ENCODE results near the gene ZNF385B.

ZNF385B gene

DNA sequence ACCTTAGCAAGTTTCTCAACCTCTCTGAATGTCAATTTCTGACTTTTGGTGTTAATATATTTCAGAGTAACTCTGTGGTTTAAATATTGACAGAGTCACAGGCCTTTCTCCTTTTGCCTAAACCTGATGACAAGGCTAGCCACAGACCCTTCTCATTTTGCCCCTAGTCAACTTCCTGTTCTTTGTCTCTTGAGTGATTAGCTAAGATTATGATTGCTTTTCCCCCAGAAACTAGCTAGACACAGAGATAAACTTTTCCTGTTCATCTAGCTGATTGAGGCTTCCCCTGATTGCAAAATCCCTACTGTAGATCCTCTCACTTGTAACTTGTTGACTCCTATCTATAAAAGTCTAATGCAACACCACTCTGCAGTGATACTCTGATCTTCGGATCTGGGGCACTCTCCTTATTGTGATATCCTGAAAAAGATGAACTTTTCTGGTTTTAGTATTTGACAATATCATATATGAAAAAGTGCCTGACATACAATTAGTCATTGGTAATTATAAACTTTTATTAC lies 241.4 kb downstream of the ZNF385B start:
- no peak for DNase-seq

DNA sequence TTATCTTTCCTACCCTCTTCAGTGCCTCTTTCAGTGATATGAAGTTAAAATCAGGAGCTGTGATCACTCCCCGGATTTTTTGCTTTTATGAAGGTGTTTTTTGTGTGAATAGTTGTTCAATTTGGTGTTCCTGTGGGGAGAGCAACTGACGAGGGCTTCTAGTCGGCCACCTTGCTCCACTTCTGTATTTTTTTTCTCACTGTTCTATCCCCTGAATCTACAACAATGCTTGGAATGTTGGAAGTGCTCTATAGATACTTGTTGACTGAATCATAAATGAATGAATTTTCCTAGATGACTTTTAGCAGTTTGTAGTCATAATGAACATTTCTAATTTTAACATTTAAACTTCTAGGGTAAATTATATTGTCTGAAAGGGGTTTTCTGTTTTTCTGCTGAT lies 247.3 kb downstream of the ZNF385B start:
- no peak for DNase-seq

DNA sequence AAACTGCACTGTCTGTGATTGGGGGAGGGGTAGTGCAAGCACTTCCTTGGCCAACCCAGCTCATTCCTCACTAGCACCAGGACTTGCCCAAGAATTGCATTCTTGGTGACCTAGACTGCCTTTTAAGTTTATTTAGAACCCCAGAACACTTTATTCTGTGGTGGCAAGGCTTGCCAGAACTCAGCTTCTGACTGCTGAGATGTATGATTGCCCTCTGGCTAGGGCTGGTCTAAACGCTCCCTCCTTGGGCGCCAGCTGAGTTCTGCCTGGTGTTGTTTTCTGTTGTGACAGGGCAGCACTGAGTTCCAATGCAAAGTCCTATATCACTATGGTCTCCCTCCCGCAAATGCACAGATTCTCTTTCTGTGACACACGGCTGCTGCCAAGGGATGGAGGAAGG lies 247.7 kb downstream of the ZNF385B start:
- DNase-seq = no peak

GRCh38 chr2:179613299-179613651 lies 248.1 kb downstream of the ZNF385B start:
- no peak for DNase-seq

GRCh38 chr2:179612591-179613298 lies 248.7 kb downstream of the ZNF385B start:
- no peak for DNase-seq

GRCh38 chr2:179612108-179612507 lies 249.3 kb downstream of the ZNF385B start:
- no peak for DNase-seq

GRCh38 chr2:179606141-179606540 lies 255.3 kb downstream of the ZNF385B start:
- no peak for DNase-seq

- no peak for DNase-seq
Measured at GRCh38 chr2:179605341-179605740, 256.1 kb downstream of the ZNF385B start.

- DNase-seq = no peak
Measured at GRCh38 chr2:179604598-179604997, 256.8 kb downstream of the ZNF385B start.

DNA sequence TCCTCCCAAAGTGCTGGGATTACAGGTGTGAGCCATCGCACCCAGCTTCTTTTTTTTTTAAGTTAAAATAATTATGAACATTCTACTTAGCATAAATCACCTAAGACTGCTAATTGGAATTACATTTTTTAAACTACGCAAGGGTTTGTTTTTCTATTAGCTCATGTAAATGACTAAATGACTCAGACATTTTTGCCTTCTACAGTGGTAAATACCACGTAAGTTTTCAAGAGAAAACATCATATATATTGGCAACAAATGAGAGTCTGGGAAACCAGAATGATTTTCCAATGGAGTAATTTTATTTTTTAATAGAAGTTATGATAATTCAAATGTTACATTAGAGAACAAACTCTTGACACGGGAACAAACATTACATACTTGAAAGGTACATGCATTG lies 259.0 kb downstream of the ZNF385B start:
- DNase-seq = no peak

- no peak for DNase-seq
Measured at GRCh38 chr2:179596018-179596417, 265.4 kb downstream of the ZNF385B start.

DNA sequence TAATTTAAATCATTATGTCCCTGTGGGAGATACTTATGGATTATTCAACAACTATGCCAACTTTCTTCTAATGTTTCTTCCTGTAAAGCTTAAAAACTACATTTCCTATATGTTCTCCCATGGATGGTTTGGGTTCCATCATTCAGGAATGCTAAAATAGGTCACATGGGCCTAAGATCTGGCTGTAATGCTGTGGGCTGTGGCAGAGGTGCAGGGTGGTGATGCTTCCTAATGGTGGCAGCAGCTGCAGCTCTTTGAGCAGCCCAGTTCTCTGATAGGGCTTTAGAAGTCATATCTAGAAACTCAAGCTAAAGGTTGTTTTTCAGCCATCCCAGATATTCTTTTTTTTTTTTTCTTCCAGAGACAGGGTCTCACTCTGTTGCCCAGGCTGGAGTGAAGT lies 266.1 kb downstream of the ZNF385B start:
- DNase-seq = no peak

GRCh38 chr2:179594268-179595112 lies 266.9 kb downstream of the ZNF385B start:
- no peak for DNase-seq

- no peak for DNase-seq
Measured at GRCh38 chr2:179593323-179593722, 268.1 kb downstream of the ZNF385B start.

DNA sequence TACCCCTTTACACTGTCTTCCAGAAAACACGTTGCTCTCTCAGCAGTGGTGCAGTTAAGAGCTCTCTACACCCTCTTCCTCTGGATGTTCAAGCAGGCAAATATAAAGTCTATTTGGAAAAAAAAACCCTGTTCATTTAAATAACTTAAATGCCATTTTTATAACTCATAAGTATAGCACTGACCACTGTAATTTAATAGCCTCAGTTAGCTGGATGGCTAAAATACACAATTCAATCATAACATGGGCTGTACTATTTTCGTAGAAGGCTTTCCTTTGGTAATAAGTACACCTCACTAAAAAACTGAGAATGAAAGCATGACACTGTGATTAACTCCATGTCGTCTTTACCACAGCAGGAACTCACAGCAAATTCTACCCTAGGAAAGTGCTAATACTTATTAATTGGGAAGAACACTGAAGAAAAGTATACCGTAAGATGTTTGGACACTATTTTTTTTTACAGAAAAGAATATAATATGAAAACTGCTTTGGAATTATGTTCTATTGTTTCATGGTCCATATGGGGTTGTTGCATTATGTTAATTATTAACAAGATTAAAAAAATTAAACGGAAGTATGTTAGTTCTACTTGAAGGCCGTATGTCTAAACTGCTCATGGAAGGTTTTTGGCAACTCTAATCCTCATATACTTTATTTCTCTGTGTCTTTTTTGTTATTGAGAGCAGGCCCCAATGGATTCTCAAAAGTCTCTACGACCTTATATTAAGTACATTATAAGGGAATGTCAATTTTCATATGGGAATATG lies 269.1 kb downstream of the ZNF385B start:
- no peak for DNase-seq

- no peak for DNase-seq
Measured at GRCh38 chr2:179591690-179592089, 269.7 kb downstream of the ZNF385B start.

DNA sequence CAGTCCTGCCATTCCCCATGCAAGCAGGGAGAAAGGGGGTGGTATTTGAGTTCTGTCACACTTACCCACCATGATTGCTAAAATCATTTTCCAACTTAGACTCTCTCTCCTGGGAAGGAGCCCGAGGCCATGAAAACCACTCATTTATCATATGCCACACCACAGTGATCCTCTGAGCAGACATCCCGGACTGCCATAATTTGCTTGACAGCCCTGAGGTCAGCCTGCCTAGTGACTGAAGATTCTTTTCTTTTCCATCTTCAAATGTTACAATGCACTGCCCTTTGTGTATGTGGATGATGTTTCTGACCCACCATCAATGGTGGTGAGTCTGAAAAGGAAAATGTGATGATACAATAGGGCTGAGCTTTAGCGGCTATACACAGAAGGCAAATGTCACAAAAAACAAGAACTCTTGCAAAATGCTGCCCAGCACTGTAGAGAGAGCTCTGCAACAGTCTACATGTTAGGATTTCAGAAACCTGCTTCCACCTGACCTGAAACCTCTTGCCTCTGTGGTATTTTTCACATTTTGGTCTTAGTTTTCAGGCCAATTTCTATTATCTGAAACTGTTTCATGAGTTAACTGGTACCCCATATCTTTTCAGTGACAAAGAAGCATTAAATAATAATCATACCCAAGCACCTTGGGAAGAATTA lies 272.8 kb downstream of the ZNF385B start:
- no peak for DNase-seq

DNA sequence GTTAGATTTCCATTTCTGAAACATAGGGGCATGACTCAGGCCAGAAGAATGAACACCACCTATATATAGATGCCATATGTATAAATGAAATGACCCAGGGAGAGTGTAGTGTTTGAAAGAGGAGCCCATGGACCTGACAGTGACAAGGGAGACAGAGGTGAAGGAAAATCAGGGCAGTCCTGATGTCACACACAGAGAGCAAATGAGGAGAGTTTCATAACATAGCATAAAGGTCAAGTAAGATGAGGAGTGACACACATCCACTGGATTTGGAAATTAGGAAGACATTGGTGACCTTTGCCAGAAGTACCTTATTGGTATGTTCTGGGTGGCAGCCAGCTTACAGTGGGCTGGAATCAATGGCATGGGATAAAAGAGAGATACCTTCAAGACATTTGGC lies 276.7 kb downstream of the ZNF385B start:
- DNase-seq = no peak

DNA sequence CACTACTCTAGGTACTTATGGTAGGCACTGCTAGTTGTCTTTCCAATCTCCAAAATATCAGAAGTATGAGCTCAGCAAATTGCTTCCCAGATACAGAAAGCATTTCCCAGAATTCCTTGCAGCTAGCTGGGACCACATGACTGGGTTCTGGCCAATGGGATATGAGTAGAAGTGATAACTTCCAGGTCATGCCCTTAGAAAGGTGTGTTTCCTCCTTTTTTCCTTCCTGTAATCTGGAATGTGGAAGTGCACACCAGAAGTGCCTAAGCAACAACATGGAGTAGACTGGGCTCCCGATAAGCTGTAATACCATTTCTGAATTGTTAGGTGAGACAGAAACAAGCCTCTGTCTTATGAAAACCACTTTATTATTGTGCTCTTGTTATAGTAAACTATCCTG lies 279.8 kb downstream of the ZNF385B start:
- no peak for DNase-seq

DNA sequence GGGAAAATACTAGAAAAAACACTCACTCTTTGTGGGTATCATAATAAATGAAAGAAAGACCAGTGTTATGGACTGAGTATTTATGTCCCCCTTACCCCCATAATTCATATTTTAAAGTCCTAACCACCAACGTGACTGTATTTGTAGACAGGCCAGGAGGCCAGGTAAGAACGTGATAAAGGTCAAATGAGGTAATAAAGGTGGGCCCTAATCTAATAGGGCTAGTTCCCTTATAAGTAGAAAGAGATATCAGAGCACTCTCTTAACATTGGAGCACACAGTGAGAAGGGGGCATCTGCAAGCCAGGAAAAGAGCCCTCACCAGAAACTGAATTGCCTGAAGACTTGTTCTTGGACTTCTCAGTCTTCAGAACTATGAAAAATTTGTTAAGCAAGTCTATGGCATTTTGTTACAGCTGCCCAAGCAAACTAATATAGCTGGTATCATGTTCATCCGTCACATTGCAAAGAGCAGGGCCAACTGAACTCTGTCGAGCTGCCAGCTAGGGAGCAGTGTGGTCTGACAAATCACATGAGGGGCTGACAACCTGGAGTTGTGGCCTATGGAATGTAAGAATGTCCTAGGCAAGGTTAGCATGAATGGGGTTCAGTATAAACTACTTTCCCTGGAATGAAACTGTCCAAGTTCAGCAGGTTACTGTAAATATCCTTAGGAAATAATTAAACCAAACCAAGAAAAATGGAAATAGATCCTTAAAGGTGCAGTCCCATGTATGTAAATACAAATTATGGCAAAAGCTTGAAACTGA lies 280.9 kb downstream of the ZNF385B start:
- DNase-seq = no peak

- no peak for DNase-seq
Measured at GRCh38 chr2:179579800-179580199, 281.6 kb downstream of the ZNF385B start.
